Measurements from ENCODE around the gene MKRN3. TPM values are rescaled to one million over a fixed set of nuclear protein-coding genes. Genes with fewer than 3 reads are reported as not detected.

MKRN3 gene
- total and polyA plus RNA-seq, 2 of the 8 experiments (the other 6 are each of a cell fraction or from before 2014, with no cell fraction given), result not detected

GRCh38 chr15:23548071-23548470 lies 17.4 kb upstream of the MKRN3 start:
- no peak overlapping the region for H3K4ac ChIP-seq (replicated peaks; ENCODE audit: insufficient read length, low read depth, low read length)
- H3K36me3 ChIP-seq (ENCODE audit: control insufficient read depth in 2 of 4, insufficient read depth in 4 of 4, low read length in 3 of 4), result no peaks in the 10 kb centered on the region
- TF ChIP-seq CEBPB (IDR thresholded peaks at IDR 0.05; ENCODE audit: low read depth, low read length) (no peak), NRF1 (IDR thresholded peaks at IDR 0.05; ENCODE audit: low read depth, low read length) (no peak), TBP (IDR thresholded peaks at IDR 0.05; ENCODE audit: low read depth, low read length) (no peak), EGR1 (IDR thresholded peaks at IDR 0.05; ENCODE audit: borderline replicate concordance, low read depth, low read length) (no peak), CBX5 (IDR thresholded peaks at IDR 0.05; ENCODE audit: low read depth, low read length) (no peak), BACH1 (IDR thresholded peaks at IDR 0.05; ENCODE audit: low read length) (no peak), SAP30 (IDR thresholded peaks at IDR 0.05; ENCODE audit: insufficient read depth, insufficient replicate concordance, low read length) (no peak), RFX5 (IDR thresholded peaks at IDR 0.05; ENCODE audit: borderline replicate concordance, low read depth, low read length) (no peak), CHD1 (IDR thresholded peaks at IDR 0.05; ENCODE audit: low read depth, low read length) (no peak), GTF2F1 (IDR thresholded peaks at IDR 0.05; ENCODE audit: borderline replicate concordance, low read depth, low read length) (no peak), TAF1 (IDR thresholded peaks at IDR 0.05; ENCODE audit: low read depth, low read length) (no peak), KDM1A (IDR thresholded peaks at IDR 0.05; ENCODE audit: borderline replicate concordance, low read length) (no peak), BCL11A (IDR thresholded peaks at IDR 0.05; ENCODE audit: low read depth in 2 of 2, low read length in 2 of 2) (no peak), SIRT6 (IDR thresholded peaks at IDR 0.05; ENCODE audit: low read length) (no peak), TAF7 (optimal IDR thresholded peaks at IDR 0.05; ENCODE audit: borderline replicate concordance, low read depth, low read length) (no peak), TEAD4 (IDR thresholded peaks at IDR 0.05; ENCODE audit: low read depth, low read length) (no peak), NANOG (IDR thresholded peaks at IDR 0.05; ENCODE audit: insufficient read depth, low read depth, low read length, poor library complexity, severe bottlenecking) (no peak)
- H4K5ac ChIP-seq (ENCODE audit: insufficient read length, low read depth, low read length), result no peak overlapping the region
- H2BK20ac ChIP-seq (ENCODE audit: low read length), result no peak overlapping the region
- H3K9ac ChIP-seq (replicated peaks in 1 of 4; ENCODE audit: extremely low read depth in 1 of 4, low read depth in 3 of 4, low read length in 3 of 4), result no peak overlapping the region
- no peaks in the 10 kb centered on the region for H4K20me1 ChIP-seq (replicated peaks in 1 of 2; ENCODE audit: control insufficient read depth in 1 of 2, insufficient read depth in 2 of 2, low read length in 2 of 2)
- H3K23ac ChIP-seq (ENCODE audit: insufficient read length), result no peak overlapping the region
- H2BK5ac ChIP-seq (ENCODE audit: low read depth, low read length), result no peak overlapping the region
- FAIRE-seq, result no peak
- no peak for DNase-seq (ENCODE audit: low read depth in 1 of 2, low spot score in 2 of 2)
- H3K4me3 ChIP-seq (ENCODE audit: extremely low read depth in 1 of 4, insufficient read depth in 2 of 4, low read depth in 3 of 4, low read length in 4 of 4), result no peak overlapping the region
- no peak overlapping the region for H2BK120ac ChIP-seq (replicated peaks; ENCODE audit: low read depth, low read length)
- H3K23me2 ChIP-seq (ENCODE audit: low read depth, low read length), result no peaks in the 10 kb centered on the region
- H2AFZ ChIP-seq (ENCODE audit: low read length), result no peak overlapping the region
- no peak overlapping the region for H3K18ac ChIP-seq (ENCODE audit: extremely low read depth, low read length)
- no peak overlapping the region for H3K4me2 ChIP-seq (ENCODE audit: insufficient read depth in 1 of 2, low read depth in 2 of 2, low read length in 2 of 2)
- H2AK5ac ChIP-seq (ENCODE audit: low read depth, low read length), result no peak overlapping the region
- 80% methylated on average over 3 of the region's 3 CpGs; no CpG with 5 or more reads in 1 of the 2 experiments for WGBS, 2 experiments (ENCODE audit: extremely low coverage in 1 of 2, insufficient coverage in 1 of 2, insufficient read length in 1 of 2, insufficient replicate concordance in 2 of 2, low coverage in 1 of 2, low lambda C conversion rate in 2 of 2, missing lambda C conversion rate in 1 of 2)
- H3K4me1 ChIP-seq (replicated peaks in 1 of 4; ENCODE audit: control insufficient read depth in 3 of 4, insufficient read depth in 4 of 4, low read length in 3 of 4), result no peaks in the 10 kb centered on the region
- no peaks in the 10 kb centered on the region for H3K27me3 ChIP-seq (replicated peaks in 1 of 4; ENCODE audit: control insufficient read depth in 3 of 4, extremely low read depth in 1 of 4, insufficient read depth in 3 of 4, low read length in 3 of 4)
- no peaks in the 10 kb centered on the region for H3K79me2 ChIP-seq (ENCODE audit: control insufficient read depth in 1 of 2, insufficient read depth in 2 of 2, low read length in 2 of 2)
- no peak overlapping the region for H2BK15ac ChIP-seq (ENCODE audit: low read length)
- no peak overlapping the region for H3K14ac ChIP-seq (ENCODE audit: insufficient read length)
- no peak overlapping the region for H3K56ac ChIP-seq (replicated peaks; ENCODE audit: insufficient read length, low read depth, low read length)
- no peak overlapping the region for H4K91ac ChIP-seq (replicated peaks; ENCODE audit: insufficient read length, low read length)
- H3K27ac ChIP-seq (ENCODE audit: low read depth, low read length), result no peak overlapping the region
- ChIA-PET POLR2A (ENCODE audit: partially characterized antibody) (no interaction called here), CTCF (ENCODE audit: partially characterized antibody) (no interaction called here)
- H4K8ac ChIP-seq (ENCODE audit: extremely low read depth, insufficient read depth, low read length), result no peak overlapping the region
- peaks cover 15 to 31% of the 10 kb centered on the region in 2 experiments; a peak in 3 of 4 replicates for H3K9me3 ChIP-seq (ENCODE audit: insufficient read depth in 2 of 2, low read depth in 1 of 2, low read length in 1 of 2)
- no peak overlapping the region for H2BK12ac ChIP-seq (ENCODE audit: low read depth, low read length)
- H3K79me1 ChIP-seq (ENCODE audit: low read depth, low read length), result no peaks in the 10 kb centered on the region

Measured in H1 (cell line).